Liver (tissue), 3 donors: ENCODE results near the gene OR1F1.

Experiments
- EGR1 ChIP-seq, 2 donors: IDR thresholded peaks; 2 replicates each; pipeline ENCODE4 v1.6.1; 2016 to 2018; ENCODE audit warnings: antibody characterized with exemption in 2 of 2, low read depth in 2 of 2
- GABPA ChIP-seq, 2 donors: IDR thresholded peaks in 1 of 2; conservative IDR thresholded peaks in 1 of 2; 2 replicates each; pipeline ENCODE4 v1.6.1; 2016; ENCODE audit warnings: antibody characterized with exemption in 2 of 2, mild to moderate bottlenecking in 1 of 2, moderate library complexity in 1 of 2
- HNF4A ChIP-seq, 2 donors: conservative IDR thresholded peaks; 2 replicates each; pipeline ENCODE4 v1.6.1; 2016; ENCODE audit warnings: antibody characterized with exemption in 2 of 2, mild to moderate bottlenecking in 2 of 2
- JUND ChIP-seq, 2 donors: IDR thresholded peaks; 2 replicates each; pipeline ENCODE4 v1.6.1; 2016; ENCODE audit warnings: antibody characterized with exemption in 2 of 2
- RAD21 ChIP-seq, 2 donors: IDR thresholded peaks; 2 replicates each; pipeline ENCODE4 v1.6.1; 2016; ENCODE audit warnings: antibody characterized with exemption in 2 of 2, mild to moderate bottlenecking in 2 of 2
- RXRA ChIP-seq, 2 donors: IDR thresholded peaks; 2 replicates each; pipeline ENCODE4 v1.6.1; 2017 to 2018; ENCODE audit warnings: antibody characterized with exemption in 2 of 2, mild to moderate bottlenecking in 1 of 2
- SP1 ChIP-seq: IDR thresholded peaks from 2 replicates; pipeline ENCODE4 v1.6.1; 2018; ENCODE audit warnings: antibody characterized with exemption, mild to moderate bottlenecking
- TAF1 ChIP-seq: conservative IDR thresholded peaks from 2 replicates; pipeline ENCODE4 v1.6.1; 2016; ENCODE audit warnings: antibody characterized with exemption, mild to moderate bottlenecking
- YY1 ChIP-seq: IDR thresholded peaks from 2 replicates; pipeline ENCODE4 v1.6.1; 2016; ENCODE audit warnings: antibody characterized with exemption, mild to moderate bottlenecking
- TF ChIP-seq, protein P1 (sequence below): fragments of 150-350 bp; IDR thresholded peaks from 2 replicates; pipeline ENCODE4 v1.5.1; 2017; ENCODE audit warnings: improper control_type of control experiment, low read depth, low read length; ENCODE audit not compliant: missing input control
- TF ChIP-seq, protein P2 (sequence below): IDR thresholded peaks from 2 replicates; pipeline ENCODE4 v1.6.1; 2016; ENCODE audit warnings: antibody characterized with exemption
- TF ChIP-seq, protein P3 (sequence below): IDR thresholded peaks from 2 replicates; pipeline ENCODE4 v1.6.1; 2016; ENCODE audit warnings: antibody characterized with exemption, mild to moderate bottlenecking
- TF ChIP-seq, protein P4 (sequence below): IDR thresholded peaks from 2 replicates; pipeline ENCODE4 v1.6.1; 2016; ENCODE audit warnings: antibody characterized with exemption
- TF ChIP-seq, protein P5 (sequence below): IDR thresholded peaks from 2 replicates; pipeline ENCODE4 v1.6.1; 2016; ENCODE audit warnings: antibody characterized with exemption
- donor health status: healthy.
- donor health status: healthy.

DNA sequence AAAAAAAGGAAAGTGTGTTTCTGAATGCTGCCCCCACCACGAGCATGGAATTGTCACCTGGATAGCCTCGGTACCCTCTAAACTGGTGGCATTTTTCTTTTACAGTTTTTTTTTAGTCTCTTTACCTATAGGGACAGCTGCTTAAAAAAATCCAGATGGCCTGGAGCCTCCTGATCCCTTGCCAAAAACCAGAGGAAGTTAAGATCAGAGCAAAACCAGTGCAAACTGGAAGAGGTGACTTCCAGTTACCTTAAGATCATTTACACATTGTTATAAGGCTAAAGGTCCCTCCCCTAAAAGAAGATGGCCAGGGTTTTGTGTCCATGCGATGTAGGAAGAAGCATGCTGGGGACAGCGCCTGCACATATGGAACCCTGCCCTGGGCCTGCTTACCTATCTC, 65.0 kb downstream of the OR1F1 start:
- no peak for TF ChIP-seq JUND (IDR thresholded peaks at IDR 0.05)
- TF ChIP-seq RXRA (IDR thresholded peaks at IDR 0.05): no peak
- no peak for TF ChIP-seq RAD21 (IDR thresholded peaks at IDR 0.05)
- no peak for TF ChIP-seq YY1
- TF ChIP-seq, protein P1, sequence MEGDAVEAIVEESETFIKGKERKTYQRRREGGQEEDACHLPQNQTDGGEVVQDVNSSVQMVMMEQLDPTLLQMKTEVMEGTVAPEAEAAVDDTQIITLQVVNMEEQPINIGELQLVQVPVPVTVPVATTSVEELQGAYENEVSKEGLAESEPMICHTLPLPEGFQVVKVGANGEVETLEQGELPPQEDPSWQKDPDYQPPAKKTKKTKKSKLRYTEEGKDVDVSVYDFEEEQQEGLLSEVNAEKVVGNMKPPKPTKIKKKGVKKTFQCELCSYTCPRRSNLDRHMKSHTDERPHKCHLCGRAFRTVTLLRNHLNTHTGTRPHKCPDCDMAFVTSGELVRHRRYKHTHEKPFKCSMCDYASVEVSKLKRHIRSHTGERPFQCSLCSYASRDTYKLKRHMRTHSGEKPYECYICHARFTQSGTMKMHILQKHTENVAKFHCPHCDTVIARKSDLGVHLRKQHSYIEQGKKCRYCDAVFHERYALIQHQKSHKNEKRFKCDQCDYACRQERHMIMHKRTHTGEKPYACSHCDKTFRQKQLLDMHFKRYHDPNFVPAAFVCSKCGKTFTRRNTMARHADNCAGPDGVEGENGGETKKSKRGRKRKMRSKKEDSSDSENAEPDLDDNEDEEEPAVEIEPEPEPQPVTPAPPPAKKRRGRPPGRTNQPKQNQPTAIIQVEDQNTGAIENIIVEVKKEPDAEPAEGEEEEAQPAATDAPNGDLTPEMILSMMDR: no peak
- TF ChIP-seq, protein P2, sequence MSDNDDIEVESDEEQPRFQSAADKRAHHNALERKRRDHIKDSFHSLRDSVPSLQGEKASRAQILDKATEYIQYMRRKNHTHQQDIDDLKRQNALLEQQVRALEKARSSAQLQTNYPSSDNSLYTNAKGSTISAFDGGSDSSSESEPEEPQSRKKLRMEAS: no peak
- no peak for TF ChIP-seq TAF1
- no peak for TF ChIP-seq EGR1 (IDR thresholded peaks at IDR 0.05; ENCODE audit: low read depth in 2 of 2)
- TF ChIP-seq, protein P3, sequence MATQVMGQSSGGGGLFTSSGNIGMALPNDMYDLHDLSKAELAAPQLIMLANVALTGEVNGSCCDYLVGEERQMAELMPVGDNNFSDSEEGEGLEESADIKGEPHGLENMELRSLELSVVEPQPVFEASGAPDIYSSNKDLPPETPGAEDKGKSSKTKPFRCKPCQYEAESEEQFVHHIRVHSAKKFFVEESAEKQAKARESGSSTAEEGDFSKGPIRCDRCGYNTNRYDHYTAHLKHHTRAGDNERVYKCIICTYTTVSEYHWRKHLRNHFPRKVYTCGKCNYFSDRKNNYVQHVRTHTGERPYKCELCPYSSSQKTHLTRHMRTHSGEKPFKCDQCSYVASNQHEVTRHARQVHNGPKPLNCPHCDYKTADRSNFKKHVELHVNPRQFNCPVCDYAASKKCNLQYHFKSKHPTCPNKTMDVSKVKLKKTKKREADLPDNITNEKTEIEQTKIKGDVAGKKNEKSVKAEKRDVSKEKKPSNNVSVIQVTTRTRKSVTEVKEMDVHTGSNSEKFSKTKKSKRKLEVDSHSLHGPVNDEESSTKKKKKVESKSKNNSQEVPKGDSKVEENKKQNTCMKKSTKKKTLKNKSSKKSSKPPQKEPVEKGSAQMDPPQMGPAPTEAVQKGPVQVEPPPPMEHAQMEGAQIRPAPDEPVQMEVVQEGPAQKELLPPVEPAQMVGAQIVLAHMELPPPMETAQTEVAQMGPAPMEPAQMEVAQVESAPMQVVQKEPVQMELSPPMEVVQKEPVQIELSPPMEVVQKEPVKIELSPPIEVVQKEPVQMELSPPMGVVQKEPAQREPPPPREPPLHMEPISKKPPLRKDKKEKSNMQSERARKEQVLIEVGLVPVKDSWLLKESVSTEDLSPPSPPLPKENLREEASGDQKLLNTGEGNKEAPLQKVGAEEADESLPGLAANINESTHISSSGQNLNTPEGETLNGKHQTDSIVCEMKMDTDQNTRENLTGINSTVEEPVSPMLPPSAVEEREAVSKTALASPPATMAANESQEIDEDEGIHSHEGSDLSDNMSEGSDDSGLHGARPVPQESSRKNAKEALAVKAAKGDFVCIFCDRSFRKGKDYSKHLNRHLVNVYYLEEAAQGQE: no peak
- TF ChIP-seq, protein P4, sequence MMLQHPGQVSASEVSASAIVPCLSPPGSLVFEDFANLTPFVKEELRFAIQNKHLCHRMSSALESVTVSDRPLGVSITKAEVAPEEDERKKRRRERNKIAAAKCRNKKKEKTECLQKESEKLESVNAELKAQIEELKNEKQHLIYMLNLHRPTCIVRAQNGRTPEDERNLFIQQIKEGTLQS: no peak
- TF ChIP-seq HNF4A (conservative IDR thresholded peaks at IDR 0.05): no peak
- TF ChIP-seq, protein P5, sequence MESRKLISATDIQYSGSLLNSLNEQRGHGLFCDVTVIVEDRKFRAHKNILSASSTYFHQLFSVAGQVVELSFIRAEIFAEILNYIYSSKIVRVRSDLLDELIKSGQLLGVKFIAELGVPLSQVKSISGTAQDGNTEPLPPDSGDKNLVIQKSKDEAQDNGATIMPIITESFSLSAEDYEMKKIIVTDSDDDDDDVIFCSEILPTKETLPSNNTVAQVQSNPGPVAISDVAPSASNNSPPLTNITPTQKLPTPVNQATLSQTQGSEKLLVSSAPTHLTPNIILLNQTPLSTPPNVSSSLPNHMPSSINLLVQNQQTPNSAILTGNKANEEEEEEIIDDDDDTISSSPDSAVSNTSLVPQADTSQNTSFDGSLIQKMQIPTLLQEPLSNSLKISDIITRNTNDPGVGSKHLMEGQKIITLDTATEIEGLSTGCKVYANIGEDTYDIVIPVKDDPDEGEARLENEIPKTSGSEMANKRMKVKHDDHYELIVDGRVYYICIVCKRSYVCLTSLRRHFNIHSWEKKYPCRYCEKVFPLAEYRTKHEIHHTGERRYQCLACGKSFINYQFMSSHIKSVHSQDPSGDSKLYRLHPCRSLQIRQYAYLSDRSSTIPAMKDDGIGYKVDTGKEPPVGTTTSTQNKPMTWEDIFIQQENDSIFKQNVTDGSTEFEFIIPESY: no peak
- TF ChIP-seq SP1: no peak
- TF ChIP-seq GABPA (IDR thresholded peaks at IDR 0.05 in 1 of 2, conservative IDR thresholded peaks at IDR 0.05 in 1 of 2): no peak
